SK-MEL-5 (cell line): ENCODE results near the gene ACTL7A. TPM values are rescaled to one million over a fixed set of nuclear protein-coding genes. Genes with fewer than 3 reads are reported as not detected.
"Not testable (repeated sequence)": the region's sequence is repeated elsewhere in the genome, so short reads cannot be mapped to it uniquely, and the experiment has no call there.

Experiments
- DNase-seq: peaks from one replicate; pipeline ENCODE4 v3.0.0-alpha.2; 2016; ENCODE audit warnings: low read depth, low spot score
- in situ Hi-C: cut with HindIII; loops from 2 replicates; pipeline ENCODE4 v1.10.0; 2016; ENCODE audit warnings: low sequenced_read_pairs, high pct_unique_total_duplicates, low pct_unique_long_range_greater_than_20kb
- total RNA-seq: library from RNA; depleted of rRNA; stranded (reverse); fragments of >200 nt; shearing (Covaris generic); gene quantifications from 2 replicates; pipeline ENCODE4 v1.2.3, GENCODE V29; 2014

The ACTL7A gene
- total RNA-seq, 1 experiment from 2014 or later, result not detected

- DNase-seq, result no peak
- in situ Hi-C loops, result no loop called here
These were observed 2.4 kb downstream of the ACTL7A start for GRCh38 chr9:108864446-108864845.

- DNase-seq, result no peak
- in situ Hi-C loops, result no loop called here
These were observed 3.0 kb downstream of the ACTL7A start for GRCh38 chr9:108865037-108865436.

GRCh38 chr9:108866001-108866420 lies 3.9 kb downstream of the ACTL7A start:
- DNase-seq, result no peak
- in situ Hi-C loops, result no loop called here

- no peak for DNase-seq
- in situ Hi-C loops, result no loop called here
These were observed 5.0 kb downstream of the ACTL7A start for GRCh38 chr9:108867116-108867515.

- in situ Hi-C loops, result no loop called here
- DNase-seq, result peak; percentile 15
These were observed 5.8 kb downstream of the ACTL7A start for GRCh38 chr9:108867829-108868228.

- in situ Hi-C loops, result no loop called here
- DNase-seq, result no peak
These were observed 7.1 kb downstream of the ACTL7A start for GRCh38 chr9:108869092-108869725.

GRCh38 chr9:108874058-108874788 lies 12.2 kb downstream of the ACTL7A start:
- no peak for DNase-seq
- in situ Hi-C loops, result no loop called here

- in situ Hi-C loops, result no loop called here
These were observed 14.4 kb downstream of the ACTL7A start for GRCh38 chr9:108876425-108876824.

GRCh38 chr9:108877524-108877923 lies 15.5 kb downstream of the ACTL7A start:
- in situ Hi-C loops, result no loop called here
- DNase-seq, result no peak

More at GRCh38 chr9:108876425-108876824, 14.4 kb downstream of the ACTL7A start:
- DNase-seq, result no peak

- in situ Hi-C loops, result no loop called here
- no peak for DNase-seq
These were observed 18.8 kb downstream of the ACTL7A start for GRCh38 chr9:108880738-108881316.

- no peak for DNase-seq
- in situ Hi-C loops, result no loop called here
These were observed 20.2 kb downstream of the ACTL7A start for GRCh38 chr9:108882052-108882888.

GRCh38 chr9:108883085-108883484 lies 21.0 kb downstream of the ACTL7A start:
- in situ Hi-C loops, result no loop called here
- no peak for DNase-seq

GRCh38 chr9:108884701-108885100 lies 22.6 kb downstream of the ACTL7A start:
- no peak for DNase-seq
- in situ Hi-C loops, result no loop called here

GRCh38 chr9:108885643-108886348 lies 23.7 kb downstream of the ACTL7A start:
- peak; percentile 49 for DNase-seq

GRCh38 chr9:108886594-108887271 lies 24.7 kb downstream of the ACTL7A start:
- in situ Hi-C loops, DNase-seq: not testable (repeated sequence)

More at GRCh38 chr9:108885643-108886348, 23.7 kb downstream of the ACTL7A start:
- in situ Hi-C loops, result no loop called here

- in situ Hi-C loops, result no loop called here
- DNase-seq, result peak; percentile 46
These were observed 27.6 kb downstream of the ACTL7A start for GRCh38 chr9:108889649-108890067.
